Measurements from ENCODE around the gene MB. TPM values are rescaled to one million over a fixed set of nuclear protein-coding genes. Genes with fewer than 3 reads are reported as not detected.

MB gene
- total RNA-seq, 3 donors from 2014 or later = 0.26 TPM; not detected in 2

DNA sequence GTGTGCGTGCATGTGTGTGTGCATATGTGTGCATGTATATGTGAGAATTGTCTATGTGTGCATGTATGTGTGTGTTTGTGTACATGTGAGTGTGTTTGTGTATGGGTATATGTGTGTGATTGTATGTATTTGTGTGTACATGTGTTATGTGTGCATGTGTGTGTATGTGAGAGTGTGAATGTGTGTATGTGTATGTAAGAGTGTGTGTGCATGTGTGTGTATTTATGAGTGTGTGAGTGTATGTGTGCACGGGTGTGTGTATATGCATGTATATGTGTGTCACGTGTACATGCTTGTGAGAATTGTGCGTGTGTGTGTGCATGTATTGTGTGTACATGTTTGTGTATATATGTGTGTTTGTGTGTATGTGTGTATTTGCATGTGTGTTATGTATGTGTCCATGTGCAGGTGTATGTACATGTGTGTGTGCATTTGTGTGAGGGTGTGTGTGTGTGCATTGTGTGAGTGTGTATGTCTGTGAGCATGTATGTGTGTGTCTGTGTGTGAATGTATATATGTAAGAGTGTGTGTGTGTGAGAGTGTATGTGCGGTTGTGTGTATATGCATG lies 16.0 kb downstream of the MB start:
- H3K4me3 Mint-ChIP-seq = no peak overlapping the region
- no peak for ATAC-seq

DNA sequence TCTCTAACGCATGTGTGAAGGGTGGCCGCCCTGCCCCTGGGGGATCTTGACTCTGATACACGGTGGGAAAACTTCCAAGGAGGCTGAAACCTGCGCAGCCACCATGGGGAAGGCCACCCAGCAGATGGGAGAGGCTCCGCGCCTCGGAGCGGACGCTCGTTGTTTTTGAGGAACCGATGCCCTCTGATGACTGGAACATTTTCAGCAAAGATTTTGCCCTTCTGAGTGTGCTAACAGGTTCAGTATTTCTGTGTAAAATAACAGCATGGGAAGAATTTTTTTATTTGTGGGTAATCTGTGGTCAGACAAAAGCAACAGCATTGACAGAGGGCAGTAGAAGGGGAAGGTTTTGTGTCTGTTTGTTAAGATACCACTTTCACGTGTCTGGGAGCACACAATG lies 16.7 kb downstream of the MB start:
- Mint-ChIP-seq H3K4me1 (ENCODE audit: low read depth) (no peaks in the 10 kb centered on the region), H3K9me3 (no peaks in the 10 kb centered on the region), H3K27me3 (ENCODE audit: low read depth) (peaks cover 3% of the 10 kb centered on the region), H3K36me3 (ENCODE audit: insufficient read depth) (no peaks in the 10 kb centered on the region), H3K4me3 (no peak overlapping the region)
- DNase-seq (no peak), ATAC-seq (no peak)

More for the DNA sequence above, 16.0 kb downstream of the MB start:
- Mint-ChIP-seq H3K36me3 (ENCODE audit: insufficient read depth) (no peaks in the 10 kb centered on the region), H3K9me3 (no peaks in the 10 kb centered on the region), H3K4me1 (ENCODE audit: low read depth) (no peaks in the 10 kb centered on the region), H3K27me3 (ENCODE audit: low read depth) (peaks cover 2% of the 10 kb centered on the region)
- no peak for DNase-seq

DNA sequence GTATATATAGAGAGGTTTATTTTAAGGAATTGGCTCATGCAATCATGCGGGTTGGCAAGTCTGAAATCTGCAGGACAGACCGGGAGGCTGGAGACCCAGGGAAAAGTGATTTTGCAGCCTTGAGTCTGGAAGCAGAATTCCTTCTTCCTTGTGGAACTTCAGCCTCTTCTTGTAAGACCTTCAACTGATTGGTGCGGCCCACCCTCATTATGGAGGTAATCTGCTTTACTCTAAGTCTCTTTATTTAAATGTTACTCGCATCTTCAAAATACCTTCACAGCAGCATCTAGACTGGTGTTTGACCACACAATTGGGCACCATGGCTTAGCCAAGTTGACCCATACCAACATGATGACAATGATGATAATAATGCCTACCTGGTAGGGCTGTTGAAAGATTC lies 17.8 kb downstream of the MB start:
- H3K27me3 Mint-ChIP-seq (ENCODE audit: low read depth) = peaks cover 3% of the 10 kb centered on the region
- no peaks in the 10 kb centered on the region for H3K4me1 Mint-ChIP-seq (ENCODE audit: low read depth)
- H3K4me3 Mint-ChIP-seq = no peak overlapping the region
- ATAC-seq (no peak), DNase-seq (no peak)
- no peaks in the 10 kb centered on the region for H3K36me3 Mint-ChIP-seq (ENCODE audit: insufficient read depth)
- H3K9me3 Mint-ChIP-seq = no peaks in the 10 kb centered on the region

DNA sequence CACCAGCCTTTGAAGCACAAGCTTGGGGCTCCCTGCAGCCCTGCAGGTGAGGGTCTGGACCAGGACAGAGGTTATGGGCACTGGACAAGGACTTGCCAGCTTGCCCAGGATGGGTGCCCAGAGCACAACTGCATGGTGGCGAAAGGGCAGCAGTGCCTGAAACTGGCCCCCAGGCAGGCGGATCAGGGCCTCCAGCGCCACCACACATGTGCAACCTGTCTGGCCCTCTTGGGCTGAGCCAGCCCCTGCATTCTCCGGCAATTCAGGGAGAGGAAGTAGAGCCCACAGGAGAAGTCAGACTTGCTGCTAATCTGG lies 18.8 kb downstream of the MB start:
- no peaks in the 10 kb centered on the region for H3K4me1 Mint-ChIP-seq (ENCODE audit: low read depth)
- H3K9me3 Mint-ChIP-seq = no peaks in the 10 kb centered on the region
- no peaks in the 10 kb centered on the region for H3K36me3 Mint-ChIP-seq (ENCODE audit: insufficient read depth)
- DNase-seq (no peak), ATAC-seq (no peak)
- peaks cover 3% of the 10 kb centered on the region for H3K27me3 Mint-ChIP-seq (ENCODE audit: low read depth)
- H3K4me3 Mint-ChIP-seq = no peak overlapping the region

DNA sequence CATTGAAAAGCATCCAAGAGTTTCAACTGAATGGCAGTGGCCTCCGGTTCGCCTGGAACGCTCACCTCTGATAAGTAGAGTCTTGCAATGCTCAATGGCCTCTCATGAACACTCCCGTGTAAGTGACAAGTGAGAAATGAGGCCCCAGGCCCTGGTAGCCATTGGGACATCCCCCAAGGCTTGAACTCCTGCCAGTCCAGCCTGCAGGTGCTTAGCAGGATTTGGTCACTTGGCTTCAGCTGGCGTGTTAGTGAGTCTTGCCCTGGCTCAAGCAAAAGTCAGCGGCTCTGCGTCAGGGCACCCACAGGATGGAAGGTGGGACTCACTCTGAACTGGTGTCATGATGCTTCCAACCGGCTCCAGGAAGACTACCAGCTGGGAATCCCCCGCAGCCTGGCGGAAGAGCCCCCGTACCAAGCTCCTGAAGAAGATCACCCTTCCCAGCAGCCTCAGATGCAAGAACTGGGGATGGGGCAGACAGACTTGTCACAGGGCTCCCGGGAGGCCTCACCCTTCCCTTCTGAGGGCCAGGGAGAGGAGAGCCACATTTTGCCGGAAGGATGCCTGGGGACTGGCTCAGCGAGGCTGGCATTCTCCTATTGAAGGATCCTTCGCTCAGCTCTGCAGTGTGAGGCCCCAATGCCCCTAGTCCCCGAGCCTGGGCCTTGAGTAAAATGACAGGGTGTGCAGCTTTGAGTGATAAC lies 19.3 kb downstream of the MB start:
- Mint-ChIP-seq H3K4me1 (ENCODE audit: low read depth) (no peaks in the 10 kb centered on the region), H3K27me3 (ENCODE audit: low read depth) (peaks cover 3% of the 10 kb centered on the region), H3K36me3 (ENCODE audit: insufficient read depth) (no peaks in the 10 kb centered on the region), H3K9me3 (no peaks in the 10 kb centered on the region), H3K4me3 (no peak overlapping the region)
- DNase-seq (no peak), ATAC-seq (no peak)

DNA sequence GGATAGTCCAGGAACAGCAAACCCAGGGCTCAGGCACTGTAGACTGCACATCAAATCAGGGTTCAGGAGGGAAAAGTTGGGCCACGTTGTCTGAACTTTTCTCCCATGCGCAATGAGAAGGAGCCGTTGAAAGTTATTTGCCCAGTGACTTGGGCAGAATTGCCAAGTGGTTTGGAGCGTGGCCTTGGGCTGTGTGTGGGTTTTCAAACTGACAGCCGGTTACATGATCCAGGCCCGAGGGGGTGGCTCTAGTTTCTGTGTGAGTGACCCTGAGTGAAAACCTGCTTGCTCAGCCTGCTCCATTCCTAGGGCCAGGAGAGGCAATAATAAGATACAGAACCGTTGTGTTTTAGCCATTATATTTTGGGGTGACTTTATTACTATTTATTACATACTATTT lies 20.3 kb downstream of the MB start:
- Mint-ChIP-seq H3K27me3 (ENCODE audit: low read depth) (peaks cover 8% of the 10 kb centered on the region), H3K9me3 (no peaks in the 10 kb centered on the region), H3K36me3 (ENCODE audit: insufficient read depth) (no peaks in the 10 kb centered on the region), H3K4me3 (no peak overlapping the region), H3K4me1 (ENCODE audit: low read depth) (no peaks in the 10 kb centered on the region)
- ATAC-seq (no peak), DNase-seq (no peak)

DNA sequence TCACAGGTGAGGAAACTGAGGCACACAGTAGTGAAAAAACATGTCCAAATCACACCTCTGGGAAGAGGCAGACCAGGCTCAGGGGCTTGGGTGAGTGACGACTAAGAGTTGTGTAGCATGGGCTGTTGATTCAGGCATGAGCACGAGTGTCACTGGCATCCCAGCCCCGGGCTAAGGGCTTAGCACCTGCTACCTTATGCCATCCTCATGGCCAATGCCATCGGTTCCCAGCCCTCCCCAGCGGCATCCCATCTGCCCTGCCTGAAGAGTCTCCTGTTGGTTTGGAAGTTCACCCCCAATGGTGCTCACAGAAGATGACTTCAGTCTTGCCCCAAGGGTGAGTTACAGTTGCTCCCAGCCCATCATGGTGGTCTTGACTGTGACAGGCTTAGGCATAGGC lies 22.4 kb downstream of the MB start:
- no peaks in the 10 kb centered on the region for H3K36me3 Mint-ChIP-seq (ENCODE audit: insufficient read depth)
- no peak overlapping the region for H3K4me3 Mint-ChIP-seq
- no peaks in the 10 kb centered on the region for H3K9me3 Mint-ChIP-seq
- no peak for DNase-seq
- no peak for ATAC-seq
- H3K4me1 Mint-ChIP-seq (ENCODE audit: low read depth) = no peaks in the 10 kb centered on the region
- peaks cover 8% of the 10 kb centered on the region for H3K27me3 Mint-ChIP-seq (ENCODE audit: low read depth)

DNA sequence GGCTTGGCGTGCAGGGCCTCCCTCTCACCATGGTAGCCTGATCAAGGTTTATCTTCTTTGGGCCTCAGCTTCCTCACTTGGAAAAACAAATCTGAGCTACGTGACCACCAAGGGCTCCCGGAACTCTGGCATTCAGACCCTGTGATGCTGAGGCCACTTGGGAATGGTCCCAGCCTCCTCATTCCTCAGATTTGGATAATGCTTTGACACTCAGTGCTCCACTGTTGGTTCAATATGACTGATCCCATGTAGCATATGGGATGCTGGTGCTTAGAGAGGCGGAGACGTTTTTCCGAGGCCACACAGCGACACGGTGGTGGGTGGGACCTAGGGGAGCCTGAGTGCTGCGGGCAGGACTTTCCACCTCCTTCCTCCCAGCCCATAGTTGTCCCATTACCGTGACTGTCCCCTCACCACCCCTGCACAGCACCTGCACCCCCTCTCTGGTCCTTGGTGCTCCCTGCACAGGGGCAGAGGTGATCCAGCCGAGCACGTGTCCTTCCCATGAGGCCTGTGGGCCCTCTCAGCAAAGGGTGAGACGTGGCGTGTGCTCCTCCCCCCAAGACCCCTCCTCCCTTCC lies 23.1 kb downstream of the MB start:
- Mint-ChIP-seq H3K4me3 (no peak overlapping the region), H3K36me3 (ENCODE audit: insufficient read depth) (no peaks in the 10 kb centered on the region), H3K9me3 (no peaks in the 10 kb centered on the region), H3K4me1 (ENCODE audit: low read depth) (no peaks in the 10 kb centered on the region), H3K27me3 (ENCODE audit: low read depth) (peaks cover 8% of the 10 kb centered on the region)
- ATAC-seq = no peak
- DNase-seq = no peak

DNA sequence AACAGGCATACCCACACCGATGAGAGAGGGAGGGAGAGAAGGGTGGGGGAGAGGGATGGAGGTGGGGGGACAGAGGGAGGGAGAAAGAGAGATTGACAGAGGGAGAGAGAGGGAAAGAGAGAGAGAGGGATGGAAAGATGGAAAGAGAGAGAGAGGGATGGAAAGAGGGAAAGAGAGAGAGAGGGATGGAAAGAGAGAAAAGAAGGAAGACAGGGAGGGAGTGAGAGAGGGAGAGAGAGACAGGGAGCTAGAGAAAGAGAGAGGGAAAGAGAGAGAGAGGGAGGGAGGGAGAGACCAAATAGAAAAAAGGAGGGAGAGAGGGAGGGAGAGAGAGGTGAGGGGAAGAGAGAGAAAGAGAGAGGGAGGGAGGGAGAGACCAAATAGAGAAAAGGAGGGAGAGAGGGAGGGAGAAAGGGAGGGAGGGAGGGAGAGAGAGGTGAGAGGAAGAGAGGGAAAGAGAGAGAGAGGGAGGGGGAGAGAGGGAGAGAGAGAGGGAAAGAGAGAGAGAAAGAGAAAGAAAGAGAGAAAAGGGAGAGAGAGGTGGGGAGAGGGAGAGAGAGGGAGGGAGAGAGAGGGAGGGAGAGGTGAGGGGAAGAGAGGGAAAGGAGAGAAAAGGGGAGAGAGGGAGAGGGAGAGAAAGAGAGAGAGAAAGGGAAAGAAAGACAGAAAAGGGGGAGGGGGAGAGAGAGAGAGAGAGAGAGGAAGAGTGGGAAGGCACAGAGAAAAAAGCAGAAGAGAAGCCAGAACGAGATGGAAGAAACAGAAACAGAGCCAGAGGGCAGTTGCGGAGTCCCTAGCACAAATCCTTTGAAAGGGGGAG lies 23.8 kb downstream of the MB start:
- DNase-seq = no peak
- Mint-ChIP-seq H3K36me3 (ENCODE audit: insufficient read depth) (no peaks in the 10 kb centered on the region), H3K27me3 (ENCODE audit: low read depth) (peaks cover 8% of the 10 kb centered on the region), H3K4me1 (ENCODE audit: low read depth) (no peaks in the 10 kb centered on the region), H3K9me3 (no peaks in the 10 kb centered on the region), H3K4me3 (no peak overlapping the region)
- ATAC-seq = no peak

DNA sequence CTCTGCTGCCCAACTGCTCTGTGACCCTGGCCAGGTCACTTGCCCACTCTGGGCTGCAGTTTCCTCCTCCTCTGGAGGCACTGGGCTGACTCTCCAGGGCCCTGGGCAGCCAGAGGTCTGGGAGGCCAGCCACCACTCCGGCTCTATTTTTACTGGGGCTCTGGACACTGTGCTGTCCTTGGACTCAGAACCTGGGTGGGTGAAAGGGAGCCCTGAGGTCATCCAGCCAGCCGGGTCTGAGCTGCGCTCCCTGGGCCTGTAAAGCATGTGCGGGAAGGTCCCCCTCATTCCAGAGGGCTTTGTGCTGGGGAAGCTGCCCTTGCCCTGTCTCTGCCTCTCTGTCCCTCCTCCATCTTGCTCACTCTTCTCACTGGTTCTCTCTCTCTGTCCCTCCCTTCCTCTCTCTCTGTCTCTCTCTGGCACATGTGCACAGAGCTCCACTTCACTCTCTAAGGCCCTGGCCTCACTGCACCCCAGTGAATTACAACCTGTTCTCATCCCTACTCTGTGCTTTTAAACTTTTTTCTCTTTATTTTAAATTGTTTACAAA lies 24.6 kb downstream of the MB start:
- DNase-seq = no peak
- ATAC-seq = no peak
- Mint-ChIP-seq H3K4me3 (no peak overlapping the region), H3K27me3 (ENCODE audit: low read depth) (peaks cover 8% of the 10 kb centered on the region), H3K9me3 (no peaks in the 10 kb centered on the region), H3K4me1 (ENCODE audit: low read depth) (no peaks in the 10 kb centered on the region), H3K36me3 (ENCODE audit: insufficient read depth) (no peaks in the 10 kb centered on the region)

DNA sequence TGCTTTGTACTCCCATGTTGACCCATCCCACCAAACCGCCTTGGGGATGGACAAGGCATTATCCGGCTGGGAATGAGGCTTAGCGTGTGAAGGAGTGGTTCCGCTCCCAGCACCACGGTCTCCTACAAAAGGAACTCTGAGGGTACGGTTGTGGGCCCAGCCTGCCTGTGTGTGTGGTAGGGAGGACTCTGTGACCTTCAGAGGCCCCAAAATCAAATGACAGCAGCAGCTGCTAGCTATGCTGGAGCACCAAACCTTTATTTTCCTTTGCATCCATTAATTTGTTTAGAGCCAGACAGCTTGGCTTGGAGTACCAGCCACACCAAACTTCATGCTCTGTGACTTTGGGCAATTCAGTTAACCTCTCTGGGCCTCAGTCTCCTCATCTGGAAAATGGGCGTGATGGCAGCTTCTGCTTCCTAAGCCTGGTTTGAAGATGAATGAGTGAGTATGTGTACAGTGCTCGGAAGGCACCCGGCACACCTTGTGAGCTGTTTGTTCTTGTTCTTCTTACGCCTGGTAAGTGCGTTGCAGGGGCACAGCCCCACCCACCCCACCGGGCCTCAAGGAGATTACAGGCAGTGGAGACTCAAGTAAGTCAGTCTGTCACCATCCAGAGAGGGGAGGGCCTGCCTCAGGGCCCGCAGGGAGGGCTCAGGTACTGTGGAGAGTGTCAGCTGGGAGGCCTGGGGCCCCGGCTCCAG lies 25.3 kb downstream of the MB start:
- Mint-ChIP-seq H3K4me3 (no peak overlapping the region), H3K9me3 (no peaks in the 10 kb centered on the region), H3K36me3 (ENCODE audit: insufficient read depth) (no peaks in the 10 kb centered on the region), H3K27me3 (ENCODE audit: low read depth) (peaks cover 8% of the 10 kb centered on the region), H3K4me1 (ENCODE audit: low read depth) (no peaks in the 10 kb centered on the region)
- DNase-seq = no peak
- ATAC-seq = no peak

DNA sequence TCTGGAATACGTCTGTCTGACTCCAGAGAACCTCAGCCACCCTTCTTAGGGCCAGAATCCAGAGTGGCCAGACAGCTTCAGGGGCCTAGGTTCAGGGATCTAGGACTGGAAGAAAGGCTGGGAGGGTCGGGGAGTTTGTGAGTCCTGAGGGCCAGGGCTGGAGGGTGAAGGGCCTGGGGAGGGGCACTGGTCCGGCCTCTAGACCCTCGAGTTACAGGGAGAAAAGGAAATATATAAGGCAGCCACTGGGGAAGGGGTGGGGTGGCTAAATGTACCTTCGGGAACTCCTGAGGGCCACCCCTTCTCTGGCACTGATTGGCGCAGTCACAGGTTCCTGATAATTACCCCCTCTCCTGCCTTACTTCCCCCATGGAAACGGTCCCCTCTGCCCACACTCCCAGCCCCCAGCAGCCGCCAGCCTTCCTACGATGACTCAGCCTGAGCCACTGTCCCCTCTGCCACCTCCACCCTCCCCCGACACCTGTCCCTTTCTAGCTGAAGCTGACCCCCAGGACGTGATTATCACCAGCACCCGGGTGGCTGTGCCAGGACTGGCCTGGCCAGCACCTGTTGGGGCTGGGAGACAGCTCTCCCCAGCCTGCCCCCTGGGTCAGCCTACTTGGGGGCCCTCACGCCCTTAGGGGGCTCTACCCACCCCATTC lies 26.4 kb downstream of the MB start:
- Mint-ChIP-seq H3K4me1 (ENCODE audit: low read depth) (no peaks in the 10 kb centered on the region), H3K36me3 (ENCODE audit: insufficient read depth) (no peaks in the 10 kb centered on the region), H3K4me3 (no peak overlapping the region), H3K9me3 (no peaks in the 10 kb centered on the region), H3K27me3 (ENCODE audit: low read depth) (peaks cover 8% of the 10 kb centered on the region)
- DNase-seq = no peak
- no peak for ATAC-seq

DNA sequence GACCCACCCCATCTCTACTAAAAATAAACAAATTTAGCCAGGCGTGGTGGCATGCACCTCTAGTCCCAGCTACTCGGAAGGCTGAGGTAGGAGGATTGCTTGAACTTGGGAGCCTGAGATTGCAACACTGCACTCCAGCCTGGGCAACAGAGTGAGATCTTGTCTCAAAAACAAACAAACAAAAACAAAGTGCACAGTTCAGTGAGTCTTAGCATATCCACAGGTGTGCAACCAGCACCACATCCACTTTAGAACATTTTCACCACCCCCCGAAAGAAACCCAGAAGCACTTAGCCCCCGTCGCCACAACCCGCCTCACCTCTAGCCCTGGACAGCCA lies 27.4 kb downstream of the MB start:
- no peaks in the 10 kb centered on the region for H3K4me1 Mint-ChIP-seq (ENCODE audit: low read depth)
- no peak for ATAC-seq
- H3K9me3 Mint-ChIP-seq = no peaks in the 10 kb centered on the region
- no peaks in the 10 kb centered on the region for H3K36me3 Mint-ChIP-seq (ENCODE audit: insufficient read depth)
- H3K27me3 Mint-ChIP-seq (ENCODE audit: low read depth) = peaks cover 6% of the 10 kb centered on the region
- H3K4me3 Mint-ChIP-seq = no peak overlapping the region
- no peak for DNase-seq

Measured in activated T-cell treated with anti-CD3 and anti-CD28 coated beads, Interleukin-2, amount 50 U/mL, for 4 hours (primary cell).